Measurements from ENCODE around the gene TRIO. TPM values are rescaled to one million over a fixed set of nuclear protein-coding genes. Genes with fewer than 3 reads are reported as not detected.

Gene TRIO
- total and polyA plus RNA-seq, 2 of the 8 experiments (the other 6 are each of a cell fraction or from before 2014, with no cell fraction given), result 35.1 to 69.1 TPM

- no peak overlapping the region for H3K23ac ChIP-seq (ENCODE audit: insufficient read length)
- no peak overlapping the region for H4K5ac ChIP-seq (ENCODE audit: insufficient read length, low read depth, low read length)
- H3K9me3 ChIP-seq (ENCODE audit: insufficient read depth in 2 of 2, low read depth in 1 of 2, low read length in 1 of 2), result no peaks in the 10 kb centered on the region
- 77% methylated on average over 8 of the region's 9 CpGs; no CpG with 5 or more reads in 1 of the 2 experiments for WGBS, 2 experiments (ENCODE audit: extremely low coverage in 1 of 2, insufficient coverage in 1 of 2, insufficient read length in 1 of 2, insufficient replicate concordance in 2 of 2, low coverage in 1 of 2, low lambda C conversion rate in 2 of 2, missing lambda C conversion rate in 1 of 2)
- no peak overlapping the region for H4K8ac ChIP-seq (ENCODE audit: extremely low read depth, insufficient read depth, low read length)
- no peaks in the 10 kb centered on the region for H3K36me3 ChIP-seq (ENCODE audit: control insufficient read depth in 2 of 4, insufficient read depth in 4 of 4, low read length in 3 of 4)
- no peak overlapping the region for H2BK15ac ChIP-seq (ENCODE audit: low read length)
- no peaks in the 10 kb centered on the region for H3K27me3 ChIP-seq (replicated peaks in 1 of 4; ENCODE audit: control insufficient read depth in 3 of 4, extremely low read depth in 1 of 4, insufficient read depth in 3 of 4, low read length in 3 of 4)
- H3K4me3 ChIP-seq (ENCODE audit: extremely low read depth in 1 of 4, insufficient read depth in 2 of 4, low read depth in 3 of 4, low read length in 4 of 4), result no peak overlapping the region
- H3K18ac ChIP-seq (ENCODE audit: extremely low read depth, low read length), result peak overlapping the region; percentile 39; the same call in 1 of the 2 replicates
- no peak overlapping the region for H3K56ac ChIP-seq (replicated peaks; ENCODE audit: insufficient read length, low read depth, low read length)
- no peak overlapping the region; a peak in 1 of 4 replicates for H3K4me2 ChIP-seq (ENCODE audit: insufficient read depth in 1 of 2, low read depth in 2 of 2, low read length in 2 of 2)
- ChIA-PET CTCF (ENCODE audit: partially characterized antibody) (interaction anchor here (0.6 to 2.0 kb wide), 6 partner anchors 12 to 129 kb away, joined by 3 to 6 read pairs (median 3); no protein-coding TSS in a partner anchor), POLR2A (ENCODE audit: partially characterized antibody) (no interaction called here)
- DNase-seq (ENCODE audit: low read depth in 1 of 2, low spot score in 2 of 2), result no peak
- no peak overlapping the region for H3K27ac ChIP-seq (ENCODE audit: low read depth, low read length)
- peaks cover 10 to 98% of the 10 kb centered on the region in 2 experiments for H3K79me2 ChIP-seq (ENCODE audit: control insufficient read depth in 1 of 2, insufficient read depth in 2 of 2, low read length in 2 of 2)
- no peak for FAIRE-seq
- H2BK5ac ChIP-seq (ENCODE audit: low read depth, low read length), result no peak overlapping the region
- no peak overlapping the region for H3K4ac ChIP-seq (replicated peaks; ENCODE audit: insufficient read length, low read depth, low read length)
- H2AFZ ChIP-seq (ENCODE audit: low read length), result no peak overlapping the region
- H2AK5ac ChIP-seq (ENCODE audit: low read depth, low read length), result no peak overlapping the region
- peaks cover 10 to 21% of the 10 kb centered on the region in 2 experiments for H4K20me1 ChIP-seq (replicated peaks in 1 of 2; ENCODE audit: control insufficient read depth in 1 of 2, insufficient read depth in 2 of 2, low read length in 2 of 2)
- no peak overlapping the region for H3K14ac ChIP-seq (ENCODE audit: insufficient read length)
- H3K9ac ChIP-seq (replicated peaks in 1 of 4; ENCODE audit: extremely low read depth in 1 of 4, low read depth in 3 of 4, low read length in 3 of 4), result no peak overlapping the region
- peak overlapping the region; percentile 63; the same call in 1 of the 2 replicates for H2BK20ac ChIP-seq (ENCODE audit: low read length)
- H3K79me1 ChIP-seq (ENCODE audit: low read depth, low read length), result peaks cover 11% of the 10 kb centered on the region
- H2BK120ac ChIP-seq (replicated peaks; ENCODE audit: low read depth, low read length), result no peak overlapping the region
- H2BK12ac ChIP-seq (ENCODE audit: low read depth, low read length), result peak overlapping the region; percentile 64; the same call in 1 of the 2 replicates
- TF ChIP-seq RBBP5 (IDR thresholded peaks at IDR 0.05; ENCODE audit: borderline replicate concordance, low read depth, low read length) (no peak), TCF12 (IDR thresholded peaks at IDR 0.05; ENCODE audit: low read depth, low read length) (no peak)
- H4K91ac ChIP-seq (replicated peaks; ENCODE audit: insufficient read length, low read length), result no peak overlapping the region
- H3K23me2 ChIP-seq (ENCODE audit: low read depth, low read length), result no peaks in the 10 kb centered on the region
- H3K4me1 ChIP-seq (replicated peaks in 1 of 4; ENCODE audit: control insufficient read depth in 3 of 4, insufficient read depth in 4 of 4, low read length in 3 of 4), result peaks cover 8 to 25% (median 23%) of the 10 kb centered on the region in 4 experiments; a peak in 6 of 7 replicates
Observed at GRCh38 chr5:14246350-14247053, 103.4 kb downstream of the TRIO start.
